ENCODE data around the gene BTNL9. TPM values are rescaled to one million over a fixed set of nuclear protein-coding genes. Genes with fewer than 3 reads are reported as not detected.
"Not testable (repeated sequence)": the region's sequence is repeated elsewhere in the genome, so short reads cannot be mapped to it uniquely, and the experiment has no call there.

The BTNL9 gene
- polyA plus RNA-seq, 1 of the 3 experiments (the other 2 are of a cell fraction) = not detected

GRCh38 chr5:181014654-181015053, 25.4 kb upstream of the BTNL9 start:
- H3K27me3 ChIP-seq (ENCODE audit: insufficient read depth); H2AFZ ChIP-seq (ENCODE audit: low read depth); H4K20me1 ChIP-seq (ENCODE audit: insufficient read depth); CTCF ChIA-PET; H3K9ac ChIP-seq; H3K36me3 ChIP-seq (replicated peaks in 1 of 2; ENCODE audit: control insufficient read depth in 1 of 2, insufficient read depth in 2 of 2, low read length in 1 of 2); H3F3A ChIP-seq (replicated peaks; ENCODE audit: insufficient read depth); H3K4me2 ChIP-seq; H3K9me3 ChIP-seq; H3K79me2 ChIP-seq (ENCODE audit: insufficient read depth); POLR2A ChIA-PET; H3K9me2 ChIP-seq; DNase-seq; H3K4me1 ChIP-seq (ENCODE audit: control insufficient read depth in 1 of 2, insufficient read depth in 2 of 2, low read depth in 1 of 2, low read length in 1 of 2); H3K27ac ChIP-seq (ENCODE audit: low read depth in 2 of 2, low read length in 1 of 2); H3K4me3 ChIP-seq (ENCODE audit: low read depth in 2 of 2, low read length in 1 of 2): not testable (repeated sequence)

- WGBS (ENCODE audit: low lambda C conversion rate) = 17% methylated on average over 3 of the region's 3 CpGs
- H2AFZ ChIP-seq (ENCODE audit: low read depth); POLR2A ChIA-PET; H3K9me2 ChIP-seq; H3K27me3 ChIP-seq (ENCODE audit: insufficient read depth); H3K27ac ChIP-seq (ENCODE audit: low read depth in 2 of 2, low read length in 1 of 2); H3K9ac ChIP-seq; H3K79me2 ChIP-seq (ENCODE audit: insufficient read depth); H3F3A ChIP-seq (replicated peaks; ENCODE audit: insufficient read depth); H3K4me3 ChIP-seq (ENCODE audit: low read depth in 2 of 2, low read length in 1 of 2); H3K4me2 ChIP-seq; H4K20me1 ChIP-seq (ENCODE audit: insufficient read depth); H3K4me1 ChIP-seq (ENCODE audit: control insufficient read depth in 1 of 2, insufficient read depth in 2 of 2, low read depth in 1 of 2, low read length in 1 of 2); H3K9me3 ChIP-seq; DNase-seq; H3K36me3 ChIP-seq (replicated peaks in 1 of 2; ENCODE audit: control insufficient read depth in 1 of 2, insufficient read depth in 2 of 2, low read length in 1 of 2); CTCF ChIA-PET: not testable (repeated sequence)
Measured at GRCh38 chr5:181017448-181017847, 22.6 kb upstream of the BTNL9 start.

- Histone ChIP-seq H3F3A (replicated peaks; ENCODE audit: insufficient read depth) (no peaks in the 10 kb centered on the region), H3K36me3 (replicated peaks in 1 of 2; ENCODE audit: control insufficient read depth in 1 of 2, insufficient read depth in 2 of 2, low read length in 1 of 2) (no peaks in the 10 kb centered on the region), H3K4me1 (ENCODE audit: control insufficient read depth in 1 of 2, insufficient read depth in 2 of 2, low read depth in 1 of 2, low read length in 1 of 2) (no peaks in the 10 kb centered on the region), H3K27me3 (ENCODE audit: insufficient read depth) (no peaks in the 10 kb centered on the region), H3K79me2 (ENCODE audit: insufficient read depth) (no peaks in the 10 kb centered on the region), H3K4me2 (no peak overlapping the region), H3K9ac (no peak overlapping the region), H4K20me1 (ENCODE audit: insufficient read depth) (no peaks in the 10 kb centered on the region), H3K27ac (ENCODE audit: low read depth in 2 of 2, low read length in 1 of 2) (no peak overlapping the region), H3K4me3 (ENCODE audit: low read depth in 2 of 2, low read length in 1 of 2) (no peak overlapping the region), H2AFZ (ENCODE audit: low read depth) (no peak overlapping the region), H3K9me2 (no peaks in the 10 kb centered on the region), H3K9me3 (no peaks in the 10 kb centered on the region)
- no peak for DNase-seq
- ChIA-PET POLR2A (no interaction called here), CTCF (no interaction called here)
- no peak for TF ChIP-seq FOXJ3 (CRISPR knock-in tag; IDR thresholded peaks at IDR 0.05)
- TF ChIP-seq SMC3 (IDR thresholded peaks at IDR 0.05; ENCODE audit: low read depth, low read length) = no peak
- TF ChIP-seq USF1 (IDR thresholded peaks at IDR 0.05; ENCODE audit: borderline replicate concordance, low read depth) = no peak
- no peak for TF ChIP-seq MEF2A (IDR thresholded peaks at IDR 0.05; ENCODE audit: borderline replicate concordance, low read depth)
- no peak for TF ChIP-seq RFX5 (IDR thresholded peaks at IDR 0.05; ENCODE audit: low read length)
- TF ChIP-seq CTCF (IDR thresholded peaks at IDR 0.05) = no peak
- TF ChIP-seq FOSL2 (IDR thresholded peaks at IDR 0.05; ENCODE audit: borderline replicate concordance, low read depth) = no peak
- no peak for TF ChIP-seq SIN3A (IDR thresholded peaks at IDR 0.05; ENCODE audit: borderline replicate concordance, low read depth, low read length)
- TF ChIP-seq YY1 (IDR thresholded peaks at IDR 0.05; ENCODE audit: low read depth) = no peak
- TF ChIP-seq GATA2 (CRISPR knock-in tag; IDR thresholded peaks at IDR 0.05) = no peak
- TF ChIP-seq TAF1 (IDR thresholded peaks at IDR 0.05; ENCODE audit: borderline replicate concordance, low read depth, low read length) = no peak
- no peak for TF ChIP-seq USF2 (IDR thresholded peaks at IDR 0.05; ENCODE audit: borderline replicate concordance, low read depth, low read length)
- TF ChIP-seq RAD21 (IDR thresholded peaks at IDR 0.05; ENCODE audit: low read length) = no peak
- no peak for TF ChIP-seq JUND (IDR thresholded peaks at IDR 0.05)
- no peak for TF ChIP-seq FOXM1 (IDR thresholded peaks at IDR 0.05; ENCODE audit: low read depth)
- TF ChIP-seq NFIC (IDR thresholded peaks at IDR 0.05; ENCODE audit: borderline replicate concordance) = no peak
- no peak for TF ChIP-seq ZBTB33 (IDR thresholded peaks at IDR 0.05; ENCODE audit: borderline replicate concordance, low read depth)
- 18% methylated on average over 3 of the region's 3 CpGs for WGBS (ENCODE audit: low lambda C conversion rate)
Measured at GRCh38 chr5:181020688-181021087, 19.4 kb upstream of the BTNL9 start.

Measured in SK-N-SH (cell line).